Breast epithelium (tissue), 4 donors: ENCODE measurements around the gene ATP2C2. TPM values are rescaled to one million over a fixed set of nuclear protein-coding genes. Genes with fewer than 3 reads are reported as not detected.

Experiments used
- DNase-seq, 2 donors: peaks; one replicate each; pipeline ENCODE4 v3.0.0-alpha.2; 2019; ENCODE audit warnings: low spot score in 2 of 2
- H3K27ac ChIP-seq, 2 donors: fragments of 200-600 bp; sonication (generic) in 1 of 2; one replicate each; pipeline ENCODE4 v1.5.1; 2016 to 2019; ENCODE audit warnings: mild to moderate bottlenecking in 1 of 2
- H3K27me3 ChIP-seq, 2 donors: fragments of 200-600 bp; sonication (generic) in 1 of 2; one replicate each; pipeline versions ENCODE4 v1.5.1 to v1.6.0; 2017 to 2019; ENCODE audit warnings: control low read depth in 1 of 2, mild to moderate bottlenecking in 1 of 2
- H3K36me3 ChIP-seq: fragments of 200-600 bp; one replicate; pipeline ENCODE4 v1.5.1; 2019
- H3K4me1 ChIP-seq, 2 donors: fragments of 200-600 bp; sonication (generic); one replicate each; pipeline ENCODE4 v1.5.1; 2016 to 2019; ENCODE audit warnings: control low read depth in 1 of 2
- H3K4me3 ChIP-seq, 3 donors: fragments of 200-600 bp; sonication (generic); 1 replicate in 2 of 3; 2 replicates in 1 of 3; pipeline ENCODE4 v1.5.1; 2016 to 2019; ENCODE audit warnings: mild to moderate bottlenecking in 3 of 3, moderate library complexity in 2 of 3
- H3K9me3 ChIP-seq, 2 donors: fragments of 200-600 bp; sonication (generic) in 1 of 2; one replicate each; pipeline ENCODE4 v1.5.1; 2016 to 2019; ENCODE audit warnings: control low read depth in 1 of 2
- POLR2A ChIP-seq: fragments of 450-650 bp; IDR thresholded peaks from one replicate; pipeline ENCODE4 v1.6.1; 2016; ENCODE audit warnings: antibody characterized with exemption, mild to moderate bottlenecking, moderate library complexity
- POLR2AphosphoS5 ChIP-seq, 3 donors: sonication (generic); formaldehyde crosslinking; IDR thresholded peaks; one replicate each; pipeline ENCODE4 v1.6.1; 2017; ENCODE audit warnings: antibody characterized with exemption in 3 of 3
- intact Hi-C: fragments of 100-400 bp; cut with DNase I; formaldehyde crosslinking; loops from one replicate; pipeline ENCODE4 v1.15.1; 2023; ENCODE audit warnings: low total_unique reads
- total RNA-seq, 3 donors: library from RNA; depleted of rRNA; stranded (reverse); fragments of >200 nt; gene quantifications; one replicate each; pipeline ENCODE4 v1.1.0, GENCODE V29; 2016
- TF ChIP-seq, protein P1 (sequence below), 3 donors: fragments of 450-650 bp; IDR thresholded peaks; one replicate each; pipeline ENCODE4 v1.5.1; 2016 to 2017; ENCODE audit warnings: antibody characterized with exemption in 3 of 3, mild to moderate bottlenecking in 3 of 3, moderate library complexity in 3 of 3

ATP2C2 gene
- total RNA-seq, 3 donors from 2014 or later, result 6.0 to 28.5 TPM; not detected in 1

DNA sequence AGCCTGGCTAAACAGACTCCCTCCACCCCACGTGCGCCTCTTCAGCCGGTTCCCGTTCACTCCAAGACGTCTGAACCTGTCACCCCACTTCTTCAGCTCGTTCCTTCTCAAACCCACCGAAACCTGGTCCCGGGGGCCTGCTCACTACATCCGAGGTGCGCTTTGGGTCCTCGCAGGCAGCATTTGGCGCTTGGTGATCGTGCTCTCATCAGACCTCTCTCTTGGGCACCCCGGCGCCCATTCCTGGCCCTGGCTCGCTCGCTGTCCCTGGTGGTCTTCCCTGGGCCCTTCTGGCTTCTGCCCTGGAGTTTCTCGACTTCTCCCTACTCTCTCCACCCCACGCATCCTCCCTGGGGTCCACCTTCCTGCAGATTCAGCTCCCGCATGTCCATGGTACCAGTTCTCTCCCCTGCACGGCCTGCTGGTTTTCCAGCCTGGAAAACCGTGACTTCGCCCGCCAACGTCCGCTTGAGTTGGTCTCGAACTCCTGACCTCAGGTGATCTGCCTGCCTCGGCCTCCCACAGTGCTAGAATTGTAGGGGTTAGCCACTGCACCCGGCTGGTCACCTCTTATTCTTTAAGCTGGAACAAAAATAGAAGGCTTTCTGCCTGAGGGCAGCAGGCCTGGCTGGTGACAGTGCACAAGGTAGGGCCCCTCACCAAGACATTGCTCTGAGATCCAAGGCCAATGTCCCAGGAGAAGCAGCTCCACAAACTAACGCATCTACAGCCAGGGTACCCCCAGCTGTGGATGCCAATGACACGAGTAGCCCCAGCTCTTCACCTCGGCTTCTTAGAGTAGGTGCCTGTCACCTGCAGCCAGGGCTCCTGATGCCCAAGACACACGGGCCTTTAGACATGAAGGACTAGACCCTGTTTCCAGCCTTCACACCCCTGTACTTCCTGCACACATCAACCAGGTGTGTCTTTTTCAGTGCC, 137.2 kb downstream of the ATP2C2 start:
- intact Hi-C loops, result no loop called here
- no peak for TF ChIP-seq POLR2AphosphoS5 (IDR thresholded peaks at IDR 0.05)
- TF ChIP-seq POLR2A, result no peak
- TF ChIP-seq, protein P1, sequence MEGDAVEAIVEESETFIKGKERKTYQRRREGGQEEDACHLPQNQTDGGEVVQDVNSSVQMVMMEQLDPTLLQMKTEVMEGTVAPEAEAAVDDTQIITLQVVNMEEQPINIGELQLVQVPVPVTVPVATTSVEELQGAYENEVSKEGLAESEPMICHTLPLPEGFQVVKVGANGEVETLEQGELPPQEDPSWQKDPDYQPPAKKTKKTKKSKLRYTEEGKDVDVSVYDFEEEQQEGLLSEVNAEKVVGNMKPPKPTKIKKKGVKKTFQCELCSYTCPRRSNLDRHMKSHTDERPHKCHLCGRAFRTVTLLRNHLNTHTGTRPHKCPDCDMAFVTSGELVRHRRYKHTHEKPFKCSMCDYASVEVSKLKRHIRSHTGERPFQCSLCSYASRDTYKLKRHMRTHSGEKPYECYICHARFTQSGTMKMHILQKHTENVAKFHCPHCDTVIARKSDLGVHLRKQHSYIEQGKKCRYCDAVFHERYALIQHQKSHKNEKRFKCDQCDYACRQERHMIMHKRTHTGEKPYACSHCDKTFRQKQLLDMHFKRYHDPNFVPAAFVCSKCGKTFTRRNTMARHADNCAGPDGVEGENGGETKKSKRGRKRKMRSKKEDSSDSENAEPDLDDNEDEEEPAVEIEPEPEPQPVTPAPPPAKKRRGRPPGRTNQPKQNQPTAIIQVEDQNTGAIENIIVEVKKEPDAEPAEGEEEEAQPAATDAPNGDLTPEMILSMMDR (IDR thresholded peaks at IDR 0.05), result no peak
- no peak for DNase-seq
- Histone ChIP-seq H3K9me3 (no peaks in the 10 kb centered on the region), H3K27ac (peak overlapping the region; percentile 91 to 93), H3K36me3 (no peaks in the 10 kb centered on the region), H3K4me1 (peaks cover 7 to 8% of the 10 kb centered on the region in 2 donors), H3K4me3 (peak overlapping the region; percentile 81 to 92 (median 84)), H3K27me3 (no peaks in the 10 kb centered on the region)

DNA sequence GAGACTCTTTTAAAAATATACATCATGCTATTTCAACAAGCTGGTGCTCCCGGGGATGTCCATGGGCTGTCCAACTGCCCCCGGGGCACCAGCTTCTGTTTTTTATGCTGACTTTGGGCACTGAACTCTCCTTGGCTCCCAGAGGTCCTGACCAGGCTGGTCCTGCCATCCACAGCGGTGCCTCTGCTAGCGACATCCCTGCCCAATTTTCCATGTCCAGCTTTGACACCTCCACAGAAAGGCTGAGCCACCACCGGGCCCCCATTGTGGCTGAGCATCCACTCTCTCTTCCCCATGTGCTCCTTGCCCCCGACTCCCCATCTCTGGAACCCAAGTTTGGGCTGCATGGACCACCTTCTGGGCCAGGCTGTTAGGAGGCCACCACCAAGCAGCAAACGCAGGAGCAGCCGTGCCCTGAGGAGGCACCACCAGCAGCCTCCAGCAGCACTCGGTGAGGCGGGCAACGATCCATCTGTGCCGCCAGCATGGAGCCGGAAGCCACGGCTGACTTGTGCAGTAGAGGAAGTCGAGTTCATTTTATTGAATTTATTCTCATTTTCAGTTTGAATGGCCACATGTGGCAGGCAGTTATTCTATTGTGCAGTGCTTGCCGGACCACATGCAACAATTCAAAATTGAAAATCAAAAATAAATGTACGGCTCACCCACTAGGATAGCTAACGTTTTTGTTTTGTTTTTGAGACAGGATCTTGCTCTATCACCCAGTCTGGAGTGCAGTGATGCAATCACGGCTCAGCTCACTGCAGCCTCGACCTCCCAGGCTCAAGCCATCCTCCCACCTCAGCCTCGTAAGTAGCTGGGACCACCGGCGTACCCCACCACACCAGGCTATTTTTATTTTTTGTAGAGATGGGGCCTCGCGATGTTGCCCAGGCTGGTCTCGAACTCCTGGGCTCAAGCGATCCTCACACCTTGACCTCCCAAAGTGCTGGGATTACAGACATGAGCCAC, 139.0 kb downstream of the ATP2C2 start:
- TF ChIP-seq POLR2AphosphoS5 (IDR thresholded peaks at IDR 0.05) (no peak), POLR2A (no peak)
- TF ChIP-seq, protein P1 (IDR thresholded peaks at IDR 0.05), result no peak
- intact Hi-C loops, result no loop called here
- no peak overlapping the region for H3K4me3 ChIP-seq
- no peak overlapping the region for H3K27ac ChIP-seq
- H3K36me3 ChIP-seq, result no peaks in the 10 kb centered on the region
- peaks cover 7 to 8% of the 10 kb centered on the region in 2 donors for H3K4me1 ChIP-seq
- H3K27me3 ChIP-seq, result no peaks in the 10 kb centered on the region
- DNase-seq, result no peak
- no peaks in the 10 kb centered on the region for H3K9me3 ChIP-seq

DNA sequence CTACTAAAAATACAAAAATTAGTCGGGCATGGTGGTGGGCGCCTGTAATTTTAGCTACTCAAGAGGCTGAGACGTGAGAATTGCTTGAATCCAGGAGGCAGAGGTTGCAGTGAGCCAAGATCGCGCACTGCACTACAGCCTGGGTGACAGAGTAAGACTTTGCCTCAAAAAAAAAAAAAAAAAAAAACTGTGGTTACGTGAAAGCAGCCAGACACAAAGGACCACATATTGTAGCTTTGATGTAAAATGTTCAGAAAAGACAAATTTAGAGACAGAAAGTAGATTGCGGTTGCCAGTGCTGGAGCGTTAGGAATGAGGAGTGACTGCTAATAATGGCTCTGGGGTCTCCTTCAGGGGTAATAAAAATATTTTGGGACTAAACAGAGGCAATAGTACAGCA, 140.2 kb downstream of the ATP2C2 start:
- intact Hi-C loops, result no loop called here
- no peak for DNase-seq
- Histone ChIP-seq H3K9me3 (no peaks in the 10 kb centered on the region), H3K27me3 (no peaks in the 10 kb centered on the region), H3K36me3 (no peaks in the 10 kb centered on the region), H3K27ac (no peak overlapping the region), H3K4me1 (peaks cover 7% of the 10 kb centered on the region in 2 donors), H3K4me3 (no peak overlapping the region)
- TF ChIP-seq, protein P1 (IDR thresholded peaks at IDR 0.05), result no peak
- no peak for TF ChIP-seq POLR2AphosphoS5 (IDR thresholded peaks at IDR 0.05)
- no peak for TF ChIP-seq POLR2A

DNA sequence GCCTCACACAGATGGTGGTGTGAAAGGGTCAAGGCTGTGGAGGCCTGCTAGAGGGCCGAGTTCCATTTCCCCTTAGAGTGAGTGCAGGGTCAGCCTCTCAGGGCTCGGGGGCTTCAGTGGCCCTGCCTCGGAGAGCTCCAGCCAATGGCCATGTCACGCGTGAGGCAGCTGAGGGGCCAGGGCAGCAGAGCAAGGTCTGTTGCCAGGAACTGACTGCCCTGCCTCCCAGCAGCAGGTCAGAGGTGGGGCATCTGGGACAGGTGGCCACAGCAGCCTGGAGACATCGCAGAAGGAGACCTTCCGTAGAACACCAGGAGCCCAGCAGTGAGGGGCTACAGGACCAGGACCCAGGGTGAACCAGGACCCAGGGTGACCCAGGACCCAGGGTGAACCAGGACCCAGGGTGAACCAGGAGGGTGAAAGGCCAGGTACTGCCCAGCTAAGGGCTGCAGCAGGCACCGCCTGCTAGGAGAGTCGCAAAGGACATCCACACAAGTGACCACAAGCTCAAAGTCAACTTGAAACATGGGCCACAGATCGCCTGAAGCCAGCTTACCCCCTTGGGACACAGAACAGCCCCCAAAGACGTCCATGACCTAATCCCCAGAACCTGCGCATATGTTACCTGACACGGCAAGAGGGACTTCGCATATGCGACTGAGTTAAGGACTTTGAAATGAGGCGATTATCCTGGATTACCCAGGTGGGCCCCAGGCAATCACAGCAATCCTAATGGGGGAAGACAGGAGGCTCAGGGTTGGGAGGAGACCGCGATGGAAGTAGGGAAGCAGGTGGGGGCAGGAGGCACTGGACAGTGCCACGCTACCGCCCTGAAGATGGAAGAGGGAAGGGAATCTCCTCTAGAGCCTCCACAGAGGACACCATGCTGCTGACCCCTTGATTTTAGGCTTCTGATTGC, 141.0 kb downstream of the ATP2C2 start:
- DNase-seq, result no peak
- no peaks in the 10 kb centered on the region for H3K27me3 ChIP-seq
- H3K4me1 ChIP-seq, result peaks cover 3 to 7% of the 10 kb centered on the region in 2 donors
- no peaks in the 10 kb centered on the region for H3K9me3 ChIP-seq
- no peaks in the 10 kb centered on the region for H3K36me3 ChIP-seq
- no peak overlapping the region for H3K27ac ChIP-seq
- no peak for TF ChIP-seq POLR2A
- TF ChIP-seq, protein P1 (IDR thresholded peaks at IDR 0.05), result no peak
- TF ChIP-seq POLR2AphosphoS5 (IDR thresholded peaks at IDR 0.05), result no peak
- intact Hi-C loops, result no loop called here
- no peak overlapping the region for H3K4me3 ChIP-seq
